Calu3 (cell line): Measurements from ENCODE around the gene CSTB. TPM values are rescaled to one million over a fixed set of nuclear protein-coding genes. Genes with fewer than 3 reads are reported as not detected.
A peak's percentile ranks its signal among the peaks of the same experiment; 100 is the strongest.

Experiments
- BruUV-seq: library from RNA; stranded (reverse); fragments of 400-500 nt; replicated peaks from 2 replicates; lab custom pipeline; 2021; lab: Mats Ljungman, UMichigan
- CTCF ChIA-PET: fragments of 300-600 bp; sonication (Branson Sonifier 250); formaldehyde crosslinking; loops from one replicate; lab custom pipeline; 2022; ENCODE audit warnings: antibody characterized with exemption; lab: Charles Lee
- DNase-seq: peaks from one replicate; pipeline ENCODE4 v3.0.0; 2022
- H3K27ac Mint-ChIP-seq: one replicate; pipeline ENCODE4 v1.8.0; 2022; ENCODE audit warnings: mixed read lengths; ENCODE audit not compliant: unreplicated experiment
- H3K27me3 Mint-ChIP-seq: one replicate; pipeline ENCODE4 v1.8.0; 2022; ENCODE audit warnings: mixed read lengths; ENCODE audit not compliant: unreplicated experiment
- H3K36me3 Mint-ChIP-seq: one replicate; pipeline ENCODE4 v1.8.0; 2022; ENCODE audit warnings: mild to moderate bottlenecking, moderate library complexity, mixed read lengths; ENCODE audit not compliant: insufficient read depth, unreplicated experiment
- H3K4me1 Mint-ChIP-seq: one replicate; pipeline ENCODE4 v1.8.0; 2022; ENCODE audit warnings: mild to moderate bottlenecking, low read depth, mixed read lengths; ENCODE audit not compliant: unreplicated experiment
- H3K4me3 Mint-ChIP-seq: one replicate; pipeline ENCODE4 v1.8.0; 2022; ENCODE audit warnings: mild to moderate bottlenecking, low read depth, moderate library complexity, mixed read lengths; ENCODE audit not compliant: unreplicated experiment
- H3K9me3 Mint-ChIP-seq: one replicate; pipeline ENCODE4 v1.8.0; 2022; ENCODE audit warnings: low read depth, mixed read lengths; ENCODE audit not compliant: unreplicated experiment
- CTCF ChIP-seq: fragments of 200-600 bp; IDR thresholded peaks from one replicate; pipeline ENCODE4 v1.8.0; 2022; ENCODE audit warnings: antibody characterized with exemption; ENCODE audit not compliant: unreplicated experiment
- intact Hi-C: fragments of 100-400 bp; cut with micrococcal nuclease; formaldehyde crosslinking; loops from one replicate; pipeline ENCODE4 v1.10.0; 2022; ENCODE audit not compliant: unreplicated experiment
- total RNA-seq: library from RNA; stranded (reverse); gene quantifications from 2 replicates; pipeline ENCODE4 v1.2.3, GENCODE V29; 2022

Gene CSTB
- total RNA-seq, 1 experiment from 2014 or later = 105 TPM

DNA sequence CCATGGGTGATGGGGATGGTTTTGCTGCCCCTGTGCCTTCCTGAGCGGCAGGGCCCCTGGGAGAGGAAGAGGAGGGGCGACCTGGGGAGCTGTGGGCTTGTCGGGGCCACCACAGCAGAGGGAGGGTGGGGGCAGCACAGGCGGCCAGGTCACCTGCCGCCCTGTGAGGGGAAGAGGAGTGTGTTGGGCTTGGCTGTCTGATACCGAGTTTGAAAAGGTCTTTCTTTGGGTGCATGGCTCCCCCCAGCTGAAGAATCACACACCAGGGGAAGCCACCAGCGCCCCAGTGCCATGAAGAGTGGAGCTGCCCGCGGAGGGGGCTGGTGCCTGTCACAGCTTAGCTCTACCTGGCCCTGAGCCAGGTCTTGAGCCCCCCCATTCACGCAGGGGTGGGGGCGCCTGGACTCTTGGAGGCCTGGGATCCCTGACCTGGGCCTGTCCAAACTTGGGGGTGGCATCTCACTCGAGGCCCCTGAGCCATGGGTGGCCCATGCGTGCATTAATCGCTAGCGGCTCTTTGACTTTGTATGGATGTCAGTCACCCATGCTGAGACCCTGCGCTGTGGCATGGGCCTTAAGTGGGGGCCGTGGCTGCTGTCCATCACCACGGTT lies 26.4 kb downstream of the CSTB start:
- DNase-seq = no peak
- no peaks in the 10 kb centered on the region for H3K9me3 Mint-ChIP-seq
- H3K27ac Mint-ChIP-seq = no peak overlapping the region
- CTCF ChIA-PET = no interaction called here
- no TSS peak for BruUV-seq
- H3K27me3 Mint-ChIP-seq = no peaks in the 10 kb centered on the region
- H3K4me1 Mint-ChIP-seq = no peaks in the 10 kb centered on the region
- peaks cover 62% of the 10 kb centered on the region for H3K36me3 Mint-ChIP-seq
- no peak for TF ChIP-seq CTCF
- no peak overlapping the region for H3K4me3 Mint-ChIP-seq
- intact Hi-C loops = no loop called here

DNA sequence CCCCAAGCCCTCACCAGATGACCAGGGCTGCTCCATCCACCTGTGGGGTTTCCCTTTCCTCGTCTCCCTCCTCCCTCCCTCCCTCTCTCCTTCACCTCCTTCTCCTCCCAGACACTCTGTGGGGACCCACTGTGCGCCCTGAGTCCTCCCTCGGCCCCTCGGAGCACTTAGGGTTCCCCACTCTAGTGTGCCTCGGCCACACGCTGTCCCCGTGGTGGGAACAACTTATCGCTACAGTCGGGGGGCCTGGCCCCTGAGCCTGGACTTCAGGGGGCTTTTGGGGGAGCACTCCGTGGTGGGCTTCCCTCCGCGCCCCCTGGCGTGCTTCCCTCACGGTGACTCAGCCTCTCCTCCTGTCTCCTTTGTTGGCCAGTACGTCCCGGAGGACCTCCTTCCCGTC lies 27.5 kb downstream of the CSTB start:
- no peak overlapping the region for H3K4me3 Mint-ChIP-seq
- no peak for DNase-seq
- peaks cover 62% of the 10 kb centered on the region for H3K36me3 Mint-ChIP-seq
- no peaks in the 10 kb centered on the region for H3K9me3 Mint-ChIP-seq
- CTCF ChIA-PET = no interaction called here
- intact Hi-C loops = no loop called here
- no peak for TF ChIP-seq CTCF
- H3K4me1 Mint-ChIP-seq = no peaks in the 10 kb centered on the region
- no TSS peak for BruUV-seq
- no peak overlapping the region for H3K27ac Mint-ChIP-seq
- no peaks in the 10 kb centered on the region for H3K27me3 Mint-ChIP-seq

- no peak for DNase-seq
- no peaks in the 10 kb centered on the region for H3K27me3 Mint-ChIP-seq
- CTCF ChIA-PET = no interaction called here
- no peaks in the 10 kb centered on the region for H3K4me1 Mint-ChIP-seq
- H3K27ac Mint-ChIP-seq = no peak overlapping the region
- peaks cover 67% of the 10 kb centered on the region for H3K36me3 Mint-ChIP-seq
- BruUV-seq = no TSS peak
- H3K9me3 Mint-ChIP-seq = no peaks in the 10 kb centered on the region
- TF ChIP-seq CTCF = no peak
- intact Hi-C loops = no loop called here
- H3K4me3 Mint-ChIP-seq = no peak overlapping the region
Measured at GRCh38 chr21:43745772-43746517, 30.2 kb downstream of the CSTB start.

GRCh38 chr21:43744725-43745124 lies 31.4 kb downstream of the CSTB start:
- no peak for TF ChIP-seq CTCF
- no peak for DNase-seq
- BruUV-seq = TSS peak; percentile 21
- Mint-ChIP-seq H3K4me3 (no peak overlapping the region), H3K36me3 (peaks cover 61% of the 10 kb centered on the region), H3K4me1 (no peaks in the 10 kb centered on the region), H3K27me3 (no peaks in the 10 kb centered on the region), H3K27ac (no peak overlapping the region), H3K9me3 (no peaks in the 10 kb centered on the region)
- intact Hi-C loops = no loop called here
- CTCF ChIA-PET = no interaction called here
